ENCODE measurements around the gene PDZD2.

PDZD2 gene

GRCh38 chr5:32096891-32097595 is 458.1 kb downstream of the PDZD2 start:
- TF ChIP-seq CTCF (IDR thresholded peaks at IDR 0.05; ENCODE audit: low read depth, low read length), result no peak
- no peaks in the 10 kb centered on the region for H3K9me3 ChIP-seq
- no peak overlapping the region for H3K4me3 ChIP-seq (ENCODE audit: low read depth, low read length)
- H3K36me3 ChIP-seq, result peaks cover 22% of the 10 kb centered on the region
- no peaks in the 10 kb centered on the region for H3K27me3 ChIP-seq
- no peak for DNase-seq
- H3K4me1 ChIP-seq, result peaks cover 30% of the 10 kb centered on the region

GRCh38 chr5:32098291-32098690 is 459.4 kb downstream of the PDZD2 start:
- Histone ChIP-seq H3K4me3 (ENCODE audit: low read depth, low read length) (no peak overlapping the region), H3K4me1 (peaks cover 30% of the 10 kb centered on the region), H3K36me3 (peaks cover 23% of the 10 kb centered on the region), H3K9me3 (no peaks in the 10 kb centered on the region), H3K27me3 (no peaks in the 10 kb centered on the region)
- peak; percentile 62 for DNase-seq
- TF ChIP-seq CTCF (IDR thresholded peaks at IDR 0.05; ENCODE audit: low read depth, low read length), result no peak

- Histone ChIP-seq H3K36me3 (peaks cover 29% of the 10 kb centered on the region), H3K9me3 (no peaks in the 10 kb centered on the region), H3K4me3 (ENCODE audit: low read depth, low read length) (no peak overlapping the region), H3K4me1 (peaks cover 30% of the 10 kb centered on the region), H3K27me3 (no peaks in the 10 kb centered on the region)
- TF ChIP-seq CTCF (IDR thresholded peaks at IDR 0.05; ENCODE audit: low read depth, low read length), result no peak
- DNase-seq, result no peak
Measured at GRCh38 chr5:32098890-32099310, 460.0 kb downstream of the PDZD2 start.

GRCh38 chr5:32099486-32100035 is 460.6 kb downstream of the PDZD2 start:
- DNase-seq, result peak; percentile 38
- Histone ChIP-seq H3K4me1 (peaks cover 30% of the 10 kb centered on the region), H3K36me3 (peaks cover 31% of the 10 kb centered on the region), H3K4me3 (ENCODE audit: low read depth, low read length) (no peak overlapping the region), H3K27me3 (no peaks in the 10 kb centered on the region), H3K9me3 (no peaks in the 10 kb centered on the region)
- TF ChIP-seq CTCF (IDR thresholded peaks at IDR 0.05; ENCODE audit: low read depth, low read length), result no peak

GRCh38 chr5:32100230-32100629 is 461.3 kb downstream of the PDZD2 start:
- peak; percentile 36 for DNase-seq
- no peaks in the 10 kb centered on the region for H3K9me3 ChIP-seq

More at GRCh38 chr5:32100230-32100629, 461.3 kb downstream of the PDZD2 start:
- no peak for TF ChIP-seq CTCF (IDR thresholded peaks at IDR 0.05; ENCODE audit: low read depth, low read length)
- Histone ChIP-seq H3K36me3 (peaks cover 31% of the 10 kb centered on the region), H3K4me1 (peaks cover 30% of the 10 kb centered on the region), H3K4me3 (ENCODE audit: low read depth, low read length) (no peak overlapping the region), H3K27me3 (no peaks in the 10 kb centered on the region)
